Ramos (cell line): ENCODE measurements around the gene BIN1.

ENCODE experiments used
- in situ Hi-C: fragments of 300-500 bp; cut with MboI; formaldehyde crosslinking; loops from one replicate; pipeline ENCODE4 v1.14.3; 2022; ENCODE audit warnings: low sequenced_read_pairs; ENCODE audit not compliant: unreplicated experiment

The BIN1 gene

DNA sequence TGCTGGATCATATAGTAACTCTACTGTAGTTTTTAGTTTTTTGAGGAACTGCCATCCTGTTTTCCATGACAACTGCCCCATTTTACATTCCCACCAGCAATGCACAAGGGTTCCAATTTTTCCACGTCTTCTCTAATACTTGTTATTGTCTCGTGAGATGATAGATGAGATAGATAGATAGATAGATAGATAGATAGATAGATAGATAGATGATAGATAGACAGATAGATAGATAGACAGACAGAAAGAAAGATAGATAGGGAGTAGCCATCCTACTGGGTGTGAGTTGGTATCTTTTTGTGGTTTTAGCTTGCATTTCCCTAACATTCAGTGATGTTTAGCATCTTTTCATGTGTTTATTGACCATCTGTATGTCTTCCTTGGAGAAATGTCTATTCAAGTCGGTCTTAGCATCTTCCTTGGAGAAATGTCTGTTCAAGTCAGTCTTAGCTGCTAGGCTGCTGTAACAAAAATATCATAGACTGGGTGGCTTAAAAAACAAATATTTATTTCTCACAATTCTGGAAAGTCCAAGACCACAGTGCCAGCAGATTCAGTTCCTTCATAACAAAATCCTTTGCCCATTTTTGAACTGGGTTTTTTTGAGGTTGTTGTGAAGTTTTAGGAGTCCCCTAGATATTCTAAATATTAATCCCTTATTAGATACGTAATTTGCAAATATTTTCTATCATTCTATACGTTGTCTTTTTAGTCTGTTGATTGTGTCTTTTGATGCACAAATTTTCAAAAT, 98.5 kb downstream of the BIN1 start:
- in situ Hi-C loops, result no loop called here

DNA sequence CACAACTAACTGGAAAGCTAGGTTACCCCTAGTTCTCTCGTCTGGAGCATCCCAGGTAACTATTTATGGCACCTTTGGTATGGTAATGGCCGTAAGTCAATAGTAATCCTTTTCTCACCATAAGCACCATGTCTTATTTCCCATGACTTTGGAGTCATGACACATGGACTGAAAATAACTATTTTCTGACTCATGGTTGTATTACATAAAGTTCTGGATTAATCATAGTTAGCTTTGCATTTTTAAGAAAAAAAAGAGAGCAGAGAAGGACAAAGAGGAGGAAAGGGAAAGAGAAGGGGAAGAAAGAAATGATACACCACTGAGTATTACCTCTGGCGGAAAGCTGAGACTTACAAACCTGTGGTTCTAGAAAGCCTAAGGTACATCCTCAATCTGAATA, 99.3 kb downstream of the BIN1 start:
- in situ Hi-C loops, result no loop called here

DNA sequence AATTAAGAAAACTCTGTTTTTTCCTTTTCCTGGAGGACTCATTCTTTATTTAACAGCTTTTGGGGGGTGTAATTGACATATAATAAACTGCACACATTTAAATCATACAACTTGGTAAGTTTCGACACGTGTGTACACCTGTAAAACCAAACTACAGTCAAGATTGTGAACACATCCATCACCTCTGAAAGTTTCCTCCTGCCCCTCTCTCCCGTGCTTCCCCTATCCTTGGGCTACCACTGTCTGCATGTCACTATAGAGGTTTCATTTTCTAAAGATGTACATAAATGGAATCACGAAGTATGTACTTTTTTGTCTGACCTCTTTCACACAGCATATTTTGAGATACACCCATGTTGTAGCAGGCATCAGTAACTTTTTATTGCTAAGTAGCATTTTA, 100.0 kb downstream of the BIN1 start:
- in situ Hi-C loops, result no loop called here

- in situ Hi-C loops, result no loop called here
Measured at GRCh38 chr2:127004893-127005600, 101.9 kb downstream of the BIN1 start.

GRCh38 chr2:127003070-127003800, 103.7 kb downstream of the BIN1 start:
- in situ Hi-C loops, result no loop called here

- in situ Hi-C loops, result no loop called here
Measured at GRCh38 chr2:127001751-127002150, 105.2 kb downstream of the BIN1 start.

DNA sequence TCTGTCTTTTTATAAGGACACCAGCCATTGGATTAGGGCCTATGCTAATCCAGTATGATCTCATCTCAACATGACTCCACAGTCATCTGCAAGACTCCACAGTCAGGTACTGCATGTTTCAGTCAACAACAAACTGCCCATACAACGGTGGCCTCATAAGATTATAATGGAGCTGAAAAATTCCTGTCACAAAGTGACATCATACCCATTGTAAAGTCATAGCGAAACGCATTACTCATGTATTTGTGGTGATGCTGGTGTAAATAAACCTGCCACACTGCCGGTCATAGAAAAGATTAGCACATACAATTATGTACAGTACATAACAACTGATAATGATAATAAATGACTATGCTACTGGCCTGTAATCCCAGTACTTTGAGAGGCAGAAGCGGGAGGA, 106.0 kb downstream of the BIN1 start:
- in situ Hi-C loops, result no loop called here

- in situ Hi-C loops, result no loop called here
Measured at GRCh38 chr2:127000194-127000593, 106.8 kb downstream of the BIN1 start.

- in situ Hi-C loops, result no loop called here
Measured at GRCh38 chr2:126999106-126999756, 107.7 kb downstream of the BIN1 start.

- in situ Hi-C loops, result no loop called here
Measured at GRCh38 chr2:126998486-126998885, 108.5 kb downstream of the BIN1 start.
